ENCODE measurements around the gene PSMA7. TPM values are rescaled to one million over a fixed set of nuclear protein-coding genes. Genes with fewer than 3 reads are reported as not detected.

Gene PSMA7
- total RNA-seq, 1 experiment from 2014 or later = 332 TPM

- H3K9me3 ChIP-seq (ENCODE audit: control insufficient read depth, low read depth, low read length) = no peaks in the 10 kb centered on the region
- no peak overlapping the region for H3K4ac ChIP-seq (ENCODE audit: low read depth, low read length)
- no peak overlapping the region for H3K9ac ChIP-seq (ENCODE audit: extremely low read depth, insufficient read length, low read length)
- no peaks in the 10 kb centered on the region for H4K20me1 ChIP-seq (ENCODE audit: control insufficient read depth, insufficient read depth, insufficient read length)
- WGBS (ENCODE audit: extremely low coverage, insufficient read length, low lambda C conversion rate) = no CpG with 5 or more reads among the region's 30 CpGs
- no peaks in the 10 kb centered on the region for H3K79me2 ChIP-seq (ENCODE audit: insufficient read depth, low read length)
- H3K4me2 ChIP-seq (ENCODE audit: insufficient read depth, insufficient read length, low read length) = no peak overlapping the region
- no peak overlapping the region for H2AK5ac ChIP-seq (ENCODE audit: insufficient read length, low read length)
- H3K27me3 ChIP-seq (ENCODE audit: insufficient read depth, low read length) = no peaks in the 10 kb centered on the region
- no peaks in the 10 kb centered on the region for H3K79me1 ChIP-seq (ENCODE audit: insufficient read depth, low read depth, low read length, poor library complexity, severe bottlenecking)
- H4K91ac ChIP-seq (ENCODE audit: insufficient read length, low read depth, low read length) = no peak overlapping the region
- no peaks in the 10 kb centered on the region for H3K9me3 Mint-ChIP-seq
- no peaks in the 10 kb centered on the region for H3K4me1 Mint-ChIP-seq
- H4K8ac ChIP-seq (replicated peaks; ENCODE audit: insufficient read length, low read depth, low read length) = no peak overlapping the region
- H2BK120ac ChIP-seq (ENCODE audit: low read depth, low read length, poor library complexity, severe bottlenecking) = no peak overlapping the region
- no peak overlapping the region for H3K27ac Mint-ChIP-seq
- H3K23me2 ChIP-seq (ENCODE audit: insufficient read length, low read depth, low read length, poor library complexity, severe bottlenecking) = no peaks in the 10 kb centered on the region
- H4K5ac ChIP-seq (ENCODE audit: insufficient read length, low read depth, low read length) = no peak overlapping the region
- no peak overlapping the region; the same call in 1 of the 2 replicates for H3K14ac ChIP-seq (ENCODE audit: insufficient read depth, low read length)
- H3K56ac ChIP-seq (ENCODE audit: insufficient read length, low read depth, low read length) = no peak overlapping the region
- H3K27ac ChIP-seq (ENCODE audit: insufficient read length, low read depth, low read length) = no peak overlapping the region
- H3K4me3 Mint-ChIP-seq = no peak overlapping the region
- no peaks in the 10 kb centered on the region for H3K36me3 Mint-ChIP-seq (ENCODE audit: insufficient read depth in 1 of 3, low read depth in 3 of 3)
- no peak overlapping the region for H2BK12ac ChIP-seq (ENCODE audit: insufficient read length, low read depth, low read length)
- no peak for TF ChIP-seq CTCF (conservative IDR thresholded peaks at IDR 0.05)
- no peak overlapping the region for H3K23ac ChIP-seq (ENCODE audit: insufficient read length, low read depth, low read length)
- H3K4me1 ChIP-seq (ENCODE audit: insufficient read depth, low read length) = no peaks in the 10 kb centered on the region
- H3T11ph ChIP-seq (ENCODE audit: low read length) = no peak overlapping the region
- H2BK20ac ChIP-seq (ENCODE audit: low read depth, low read length, poor library complexity, severe bottlenecking) = no peak overlapping the region
- no peak overlapping the region for H2BK15ac ChIP-seq (ENCODE audit: low read depth, low read length)
- no peak overlapping the region for H3K18ac ChIP-seq (ENCODE audit: insufficient read length, low read depth, low read length)
- no peak overlapping the region for H2AFZ ChIP-seq (ENCODE audit: low read length)
- H2BK5ac ChIP-seq (ENCODE audit: insufficient read length, low read length) = no peak overlapping the region
- DNase-seq = no peak
- peaks cover 4% of the 10 kb centered on the region for H3K27me3 Mint-ChIP-seq (ENCODE audit: low read depth)
Measured at GRCh38 chr20:62096421-62097380, 46.5 kb downstream of the PSMA7 start.
